Liver (tissue), 3 donors: ENCODE measurements around the gene BTBD7.

Experiments used
- ATF3 ChIP-seq: IDR thresholded peaks from 2 replicates; pipeline ENCODE4 v1.6.1; 2016; ENCODE audit warnings: antibody characterized with exemption
- CTCF ChIP-seq: fragments of 150-350 bp; IDR thresholded peaks from 2 replicates; pipeline ENCODE4 v1.5.1; 2017; ENCODE audit warnings: improper control_type of control experiment, low read depth, low read length; ENCODE audit not compliant: missing input control
- EGR1 ChIP-seq, 2 donors: IDR thresholded peaks; 2 replicates each; pipeline ENCODE4 v1.6.1; 2016 to 2018; ENCODE audit warnings: antibody characterized with exemption in 2 of 2, low read depth in 2 of 2
- MAX ChIP-seq: IDR thresholded peaks from 2 replicates; pipeline ENCODE4 v1.6.1; 2016; ENCODE audit warnings: antibody characterized with exemption
- RAD21 ChIP-seq, 2 donors: IDR thresholded peaks; 2 replicates each; pipeline ENCODE4 v1.6.1; 2016; ENCODE audit warnings: antibody characterized with exemption in 2 of 2, mild to moderate bottlenecking in 2 of 2
- REST ChIP-seq: IDR thresholded peaks from 2 replicates; pipeline ENCODE4 v1.6.1; 2016; ENCODE audit warnings: antibody characterized with exemption, mild to moderate bottlenecking
- RXRA ChIP-seq, 2 donors: IDR thresholded peaks; 2 replicates each; pipeline ENCODE4 v1.6.1; 2017 to 2018; ENCODE audit warnings: antibody characterized with exemption in 2 of 2, mild to moderate bottlenecking in 1 of 2
- SP1 ChIP-seq: IDR thresholded peaks from 2 replicates; pipeline ENCODE4 v1.6.1; 2018; ENCODE audit warnings: antibody characterized with exemption, mild to moderate bottlenecking
- TAF1 ChIP-seq: conservative IDR thresholded peaks from 2 replicates; pipeline ENCODE4 v1.6.1; 2016; ENCODE audit warnings: antibody characterized with exemption, mild to moderate bottlenecking
- YY1 ChIP-seq: IDR thresholded peaks from 2 replicates; pipeline ENCODE4 v1.6.1; 2016; ENCODE audit warnings: antibody characterized with exemption, mild to moderate bottlenecking
- ZBTB33 ChIP-seq: IDR thresholded peaks from 2 replicates; pipeline ENCODE4 v1.6.1; 2016; ENCODE audit warnings: antibody characterized with exemption
- donor health status: healthy.
- donor health status: healthy.

- TF ChIP-seq REST, result no peak
- TF ChIP-seq CTCF, result no peak
- no peak for TF ChIP-seq TAF1
- TF ChIP-seq YY1, result no peak
- no peak for TF ChIP-seq RAD21 (IDR thresholded peaks at IDR 0.05)
- TF ChIP-seq MAX, result no peak
- TF ChIP-seq ZBTB33, result no peak
- TF ChIP-seq RXRA (IDR thresholded peaks at IDR 0.05), result no peak
- TF ChIP-seq SP1, result no peak
- TF ChIP-seq EGR1 (IDR thresholded peaks at IDR 0.05; ENCODE audit: low read depth in 2 of 2), result no peak
- no peak for TF ChIP-seq ATF3
Observed at GRCh38 chr14:93331728-93332396, 974 bp downstream of the BTBD7 start.
